Chondrocyte (in vitro differentiated cells): ENCODE data around the gene FRS2. TPM values are rescaled to one million over a fixed set of nuclear protein-coding genes. Genes with fewer than 3 reads are reported as not detected.

Experiments
- DNase-seq: peaks from one replicate; pipeline ENCODE4 v3.0.0; 2021; ENCODE audit warnings: mixed read lengths, low spot score
- H3K27ac Mint-ChIP-seq: one replicate; pipeline ENCODE4 v1.8.0; 2021; ENCODE audit warnings: mild to moderate bottlenecking, moderate library complexity, mixed read lengths; ENCODE audit not compliant: unreplicated experiment
- H3K27me3 Mint-ChIP-seq: 2 replicates; pipeline ENCODE4 v1.8.0; 2021; ENCODE audit warnings: low read depth, mixed read lengths
- H3K36me3 Mint-ChIP-seq: 2 replicates; pipeline ENCODE4 v1.8.0; 2021; ENCODE audit warnings: low read depth, mixed read lengths
- H3K4me1 Mint-ChIP-seq: 2 replicates; pipeline ENCODE4 v1.8.0; 2021; ENCODE audit warnings: low read depth, mild to moderate bottlenecking, mixed read lengths
- H3K4me3 Mint-ChIP-seq: one replicate; pipeline ENCODE4 v1.8.0; 2021; ENCODE audit warnings: mild to moderate bottlenecking, moderate library complexity, mixed read lengths; ENCODE audit not compliant: unreplicated experiment
- H3K9me3 Mint-ChIP-seq: 2 replicates; pipeline ENCODE4 v1.8.0; 2021; ENCODE audit warnings: low read depth, mixed read lengths
- total RNA-seq: library from RNA; stranded (reverse); gene quantifications from 3 replicates; pipeline ENCODE4 v1.2.1, GENCODE V29; 2021
- TF ChIP-seq, protein P1 (sequence below): fragments of 200-600 bp; sonication (generic); IDR thresholded peaks from 2 replicates; pipeline ENCODE4 v1.5.0; 2021; ENCODE audit warnings: antibody characterized with exemption, mild to moderate bottlenecking, moderate library complexity

The FRS2 gene
- total RNA-seq, 1 donor from 2014 or later = 46.9 TPM

DNA sequence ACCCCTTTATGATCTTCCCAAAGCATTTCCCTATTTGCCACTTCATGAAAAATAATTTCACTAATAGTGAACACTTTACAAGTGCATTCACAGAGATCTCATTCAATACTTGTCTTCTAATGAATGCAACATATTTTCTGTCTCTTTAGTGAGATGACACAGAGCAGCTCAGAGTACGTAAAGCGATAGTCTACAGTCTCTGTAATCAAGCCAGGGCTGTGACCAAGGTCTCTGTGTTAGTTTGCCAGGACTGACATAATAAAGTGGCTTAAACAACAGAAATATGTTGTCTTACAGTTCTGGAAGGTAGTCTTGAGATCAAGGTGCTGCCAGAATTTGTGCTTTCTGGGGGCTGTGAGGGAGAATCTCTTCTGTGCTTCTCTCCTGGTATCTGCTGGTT is 33.1 kb upstream of the FRS2 start:
- Mint-ChIP-seq H3K27me3 (no peaks in the 10 kb centered on the region), H3K27ac (no peak overlapping the region), H3K36me3 (no peaks in the 10 kb centered on the region), H3K4me1 (peaks cover 12% of the 10 kb centered on the region), H3K9me3 (no peaks in the 10 kb centered on the region), H3K4me3 (no peak overlapping the region)
- TF ChIP-seq, protein P1, sequence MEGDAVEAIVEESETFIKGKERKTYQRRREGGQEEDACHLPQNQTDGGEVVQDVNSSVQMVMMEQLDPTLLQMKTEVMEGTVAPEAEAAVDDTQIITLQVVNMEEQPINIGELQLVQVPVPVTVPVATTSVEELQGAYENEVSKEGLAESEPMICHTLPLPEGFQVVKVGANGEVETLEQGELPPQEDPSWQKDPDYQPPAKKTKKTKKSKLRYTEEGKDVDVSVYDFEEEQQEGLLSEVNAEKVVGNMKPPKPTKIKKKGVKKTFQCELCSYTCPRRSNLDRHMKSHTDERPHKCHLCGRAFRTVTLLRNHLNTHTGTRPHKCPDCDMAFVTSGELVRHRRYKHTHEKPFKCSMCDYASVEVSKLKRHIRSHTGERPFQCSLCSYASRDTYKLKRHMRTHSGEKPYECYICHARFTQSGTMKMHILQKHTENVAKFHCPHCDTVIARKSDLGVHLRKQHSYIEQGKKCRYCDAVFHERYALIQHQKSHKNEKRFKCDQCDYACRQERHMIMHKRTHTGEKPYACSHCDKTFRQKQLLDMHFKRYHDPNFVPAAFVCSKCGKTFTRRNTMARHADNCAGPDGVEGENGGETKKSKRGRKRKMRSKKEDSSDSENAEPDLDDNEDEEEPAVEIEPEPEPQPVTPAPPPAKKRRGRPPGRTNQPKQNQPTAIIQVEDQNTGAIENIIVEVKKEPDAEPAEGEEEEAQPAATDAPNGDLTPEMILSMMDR = no peak
- DNase-seq = no peak

DNA sequence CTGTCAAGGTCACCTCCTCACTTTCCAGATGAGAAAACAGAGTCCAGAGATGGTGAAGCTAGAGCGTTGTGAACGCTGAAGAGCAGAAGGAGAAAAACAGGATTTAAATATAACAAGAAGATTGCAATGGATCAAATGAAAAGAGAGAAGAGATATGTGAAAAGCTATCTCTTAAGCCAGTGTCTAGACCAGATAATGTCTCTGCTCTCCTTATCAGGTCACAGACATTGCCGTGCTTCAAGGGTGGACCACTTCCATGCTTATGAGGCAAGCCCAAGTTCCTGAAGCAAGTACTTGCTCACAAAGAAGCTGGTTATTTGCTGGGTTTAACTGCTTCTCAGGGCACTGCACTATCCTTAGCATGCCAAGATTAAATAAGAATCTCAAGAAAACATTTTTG is 31.6 kb upstream of the FRS2 start:
- peaks cover 12% of the 10 kb centered on the region for H3K4me1 Mint-ChIP-seq

DNA sequence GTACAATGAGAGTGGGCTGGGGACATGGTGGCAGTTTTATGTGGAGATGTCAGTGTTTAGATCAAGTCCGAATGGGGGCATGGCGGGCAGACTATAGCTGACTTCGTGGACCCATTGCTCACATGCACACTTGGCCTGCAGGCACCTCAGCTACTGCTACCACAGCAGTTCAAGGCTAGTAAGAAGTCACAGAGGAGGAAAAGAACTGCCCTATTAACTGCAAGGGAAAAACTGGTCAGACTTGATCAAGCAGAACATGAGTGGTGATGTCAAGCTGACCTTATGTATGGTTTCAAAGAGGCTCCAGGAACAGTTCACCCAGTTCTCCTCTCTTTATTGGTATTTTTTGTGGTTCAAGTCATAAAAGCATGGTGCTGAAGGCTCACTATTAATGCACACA is 30.2 kb upstream of the FRS2 start:
- DNase-seq = no peak
- Mint-ChIP-seq H3K9me3 (no peaks in the 10 kb centered on the region), H3K36me3 (no peaks in the 10 kb centered on the region), H3K27ac (no peak overlapping the region), H3K4me3 (no peak overlapping the region), H3K27me3 (no peaks in the 10 kb centered on the region), H3K4me1 (peaks cover 11% of the 10 kb centered on the region)
- TF ChIP-seq, protein P1 = no peak

More for the DNA sequence above, 31.6 kb upstream of the FRS2 start:
- Mint-ChIP-seq H3K27ac (no peak overlapping the region), H3K9me3 (no peaks in the 10 kb centered on the region), H3K27me3 (no peaks in the 10 kb centered on the region), H3K36me3 (no peaks in the 10 kb centered on the region), H3K4me3 (no peak overlapping the region)
- no peak for DNase-seq
- TF ChIP-seq, protein P1 = no peak

DNA sequence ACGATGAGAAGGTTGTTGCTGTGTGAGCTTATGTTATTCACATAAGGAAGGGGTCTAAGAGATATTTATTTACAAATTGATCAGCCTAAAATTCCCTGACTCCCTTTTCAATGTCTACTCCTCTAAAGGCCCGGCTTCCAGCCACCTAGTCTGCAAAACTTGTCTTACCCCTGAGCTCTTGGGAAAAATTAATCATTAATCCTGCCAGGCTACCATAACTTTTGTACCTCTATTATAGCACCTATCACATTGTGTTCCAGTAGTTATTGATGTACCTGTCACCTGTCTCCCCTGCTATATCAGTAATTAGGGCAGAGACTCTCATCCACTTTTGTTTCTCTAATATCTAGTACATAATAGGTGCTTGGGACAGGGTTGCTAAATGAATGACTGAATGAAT is 29.3 kb upstream of the FRS2 start:
- DNase-seq = no peak
- Mint-ChIP-seq H3K4me3 (no peak overlapping the region), H3K27me3 (no peaks in the 10 kb centered on the region), H3K27ac (no peak overlapping the region), H3K4me1 (peaks cover 2% of the 10 kb centered on the region), H3K9me3 (no peaks in the 10 kb centered on the region), H3K36me3 (no peaks in the 10 kb centered on the region)
- TF ChIP-seq, protein P1 = no peak

DNA sequence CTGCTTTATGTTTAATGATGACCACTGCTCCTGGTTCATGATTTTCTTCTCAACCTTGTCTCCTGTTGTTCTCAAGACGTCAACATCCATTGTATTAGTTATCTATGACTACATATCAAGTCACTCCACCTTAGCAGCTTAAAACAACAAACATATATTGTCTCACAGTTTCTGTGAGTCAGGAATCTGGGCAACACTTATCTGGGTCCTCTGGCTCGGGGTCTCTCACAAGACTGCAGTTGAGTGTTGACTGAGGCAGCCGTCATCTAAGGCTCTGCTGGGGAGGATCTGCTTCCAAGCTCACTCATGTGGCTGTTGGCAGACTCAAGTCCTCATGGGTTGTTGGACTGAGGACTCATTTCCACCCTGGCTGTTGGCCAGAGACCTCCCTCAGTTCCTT is 27.3 kb upstream of the FRS2 start:
- no peaks in the 10 kb centered on the region for H3K36me3 Mint-ChIP-seq
- TF ChIP-seq, protein P1 = no peak
- no peak for DNase-seq
- H3K27me3 Mint-ChIP-seq = no peaks in the 10 kb centered on the region
- H3K4me1 Mint-ChIP-seq = no peaks in the 10 kb centered on the region
- no peak overlapping the region for H3K27ac Mint-ChIP-seq
- H3K4me3 Mint-ChIP-seq = no peak overlapping the region
- H3K9me3 Mint-ChIP-seq = no peaks in the 10 kb centered on the region
